HG03139 (cell line): ENCODE data around the gene KCNN2.

ENCODE experiments used
- ATAC-seq: cut with Tn5 transposase; IDR thresholded peaks from one replicate; pipeline ENCODE4 v1.9.1; 2021; ENCODE audit not compliant: unreplicated experiment

KCNN2 gene

DNA sequence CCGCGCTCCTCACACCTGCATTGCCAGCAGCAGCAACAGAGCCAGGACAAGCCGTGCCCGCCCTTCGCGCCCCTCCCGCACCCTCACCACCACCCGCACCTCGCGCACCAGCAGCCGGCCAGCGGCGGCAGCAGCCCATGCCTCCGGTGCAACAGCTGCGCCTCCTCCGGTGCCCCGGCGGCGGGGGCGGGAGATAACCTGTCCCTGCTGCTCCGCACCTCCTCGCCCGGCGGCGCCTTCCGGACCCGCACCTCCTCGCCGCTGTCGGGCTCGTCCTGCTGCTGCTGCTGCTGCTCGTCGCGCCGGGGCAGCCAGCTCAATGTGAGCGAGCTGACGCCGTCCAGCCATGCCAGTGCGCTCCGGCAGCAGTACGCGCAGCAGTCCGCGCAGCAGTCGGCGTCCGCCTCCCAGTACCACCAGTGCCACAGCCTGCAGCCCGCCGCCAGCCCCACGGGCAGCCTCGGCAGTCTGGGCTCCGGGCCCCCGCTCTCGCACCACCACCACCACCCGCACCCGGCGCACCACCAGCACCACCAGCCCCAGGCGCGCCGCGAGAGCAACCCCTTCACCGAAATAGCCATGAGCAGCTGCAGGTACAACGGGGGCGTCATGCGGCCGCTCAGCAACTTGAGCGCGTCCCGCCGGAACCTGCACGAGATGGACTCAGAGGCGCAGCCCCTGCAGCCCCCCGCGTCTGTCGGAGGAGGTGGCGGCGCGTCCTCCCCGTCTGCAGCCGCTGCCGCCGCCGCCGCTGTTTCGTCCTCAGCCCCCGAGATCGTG lies 517 bp downstream of the KCNN2 start:
- ATAC-seq: peak; percentile 20

- ATAC-seq: no peak
Observed at GRCh38 chr5:114362977-114363761, 1.3 kb downstream of the KCNN2 start.

- no peak for ATAC-seq
Observed at GRCh38 chr5:114363837-114364236, 2.0 kb downstream of the KCNN2 start.

DNA sequence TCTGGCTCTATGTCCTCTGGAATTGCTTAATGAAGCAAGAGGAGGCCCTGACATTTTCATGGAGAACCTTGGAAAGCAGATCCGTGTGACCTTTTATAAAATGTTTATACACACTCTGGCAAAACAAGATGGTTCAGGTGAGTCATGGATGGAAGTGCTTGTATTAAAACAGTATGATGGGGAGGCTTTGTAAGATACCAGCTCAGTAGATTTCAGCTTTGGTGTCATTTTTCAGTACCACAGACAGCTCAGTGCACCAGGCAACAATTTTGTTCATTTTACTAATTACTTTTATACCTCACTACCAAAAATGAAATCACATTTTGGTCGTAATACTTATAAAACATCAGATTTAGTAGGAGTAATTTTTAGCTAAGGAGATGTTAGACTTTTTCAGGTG lies 5.2 kb downstream of the KCNN2 start:
- no peak for ATAC-seq

DNA sequence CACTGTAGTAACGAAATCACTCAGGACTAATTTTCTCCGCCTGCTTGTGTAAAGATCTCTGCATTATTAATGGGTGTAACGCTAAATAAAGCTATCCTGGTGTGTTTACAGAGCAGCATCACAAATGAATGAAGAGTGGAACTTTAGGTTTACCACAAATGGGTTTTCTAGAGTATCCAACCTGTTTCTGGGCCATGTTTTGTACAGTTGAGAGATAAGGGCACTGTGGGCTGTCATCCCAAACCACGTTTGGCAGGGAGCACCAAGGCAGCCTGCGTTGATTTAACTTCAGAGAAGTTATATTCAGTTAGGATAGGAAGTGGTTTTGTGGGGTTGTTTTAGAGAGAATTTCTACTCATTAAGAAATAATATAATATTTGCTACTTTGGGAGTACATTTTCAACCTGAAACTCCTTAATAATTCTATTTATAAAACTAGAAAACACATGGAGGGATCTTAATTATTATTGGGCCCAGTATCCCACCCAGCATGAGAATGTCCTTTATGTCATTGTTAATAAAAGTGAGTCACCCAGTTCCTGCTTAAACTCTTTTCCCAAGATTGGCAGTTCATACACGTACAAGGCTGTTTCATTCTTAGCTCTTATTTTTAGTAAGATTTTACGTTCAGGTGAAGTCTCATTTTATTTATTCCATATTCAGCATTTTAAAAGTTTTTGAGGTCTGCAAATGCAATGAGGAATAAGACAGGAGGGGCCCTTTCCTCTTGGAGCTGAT lies 8.0 kb downstream of the KCNN2 start:
- no peak for ATAC-seq

GRCh38 chr5:114377050-114377844 lies 15.4 kb downstream of the KCNN2 start:
- no peak for ATAC-seq

- ATAC-seq: no peak
Observed at GRCh38 chr5:114377946-114378345, 16.1 kb downstream of the KCNN2 start.

- no peak for ATAC-seq
Observed at GRCh38 chr5:114380721-114381120, 18.9 kb downstream of the KCNN2 start.

- no peak for ATAC-seq
Observed at GRCh38 chr5:114387433-114387832, 25.6 kb downstream of the KCNN2 start.

GRCh38 chr5:114390431-114390830 lies 28.6 kb downstream of the KCNN2 start:
- ATAC-seq: no peak

- no peak for ATAC-seq
Observed at GRCh38 chr5:114391321-114391720, 29.5 kb downstream of the KCNN2 start.

DNA sequence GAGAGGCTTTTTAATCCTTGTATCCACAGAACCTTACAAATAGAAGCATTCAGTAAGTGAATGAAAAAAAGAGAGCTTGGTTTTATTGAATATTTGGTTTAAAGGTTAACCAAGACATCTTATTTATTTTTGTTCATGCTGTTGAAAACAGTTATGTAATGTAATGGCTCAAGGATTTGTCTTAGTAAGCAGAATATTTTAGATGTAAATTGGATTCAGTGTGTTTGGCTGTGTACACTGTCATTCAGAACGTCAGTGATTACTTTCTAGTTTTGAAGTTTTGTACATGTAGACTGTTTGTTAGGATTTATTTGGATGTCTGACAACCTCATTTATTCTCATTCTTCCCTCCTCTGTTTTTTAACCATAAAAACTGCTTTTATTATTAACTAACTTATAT lies 31.3 kb downstream of the KCNN2 start:
- no peak for ATAC-seq

DNA sequence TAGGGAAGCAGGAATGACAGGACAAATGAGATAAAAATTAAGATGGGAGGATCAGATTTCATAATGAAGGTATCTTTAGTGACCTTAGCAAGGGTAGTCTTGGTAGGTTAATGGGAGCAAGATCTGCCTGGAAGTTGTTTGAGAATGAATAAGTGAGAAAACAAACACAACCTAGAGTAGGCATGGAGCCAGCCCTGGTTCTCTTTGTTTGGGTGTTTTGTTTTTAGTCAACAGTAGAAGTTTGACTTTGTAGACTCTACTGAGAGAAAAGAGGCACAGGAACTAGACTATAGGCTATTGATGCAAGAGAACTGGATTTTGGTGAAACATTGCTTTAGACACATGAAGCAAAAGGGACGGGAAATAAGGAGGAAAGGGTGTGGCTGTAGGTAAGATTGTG lies 40.3 kb downstream of the KCNN2 start:
- no peak for ATAC-seq

DNA sequence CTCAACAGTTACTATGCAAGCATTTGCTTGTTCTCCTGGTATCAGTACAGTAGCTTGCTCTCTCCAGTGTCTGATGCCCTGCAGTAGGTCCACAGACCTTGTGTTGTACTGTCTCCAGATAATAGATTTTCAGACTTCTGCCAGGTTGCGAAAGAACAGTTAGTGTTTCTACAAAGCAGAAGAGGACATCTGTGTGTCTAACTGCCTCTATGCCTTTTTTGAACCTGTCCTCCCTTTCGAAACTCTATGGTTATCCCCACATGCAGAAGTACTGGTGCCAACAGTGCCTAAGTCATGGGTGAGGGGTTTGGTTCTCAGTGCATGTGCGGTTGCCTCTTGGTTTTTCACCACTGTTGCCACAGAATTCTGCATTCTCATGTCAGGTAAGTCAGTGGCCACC lies 45.9 kb downstream of the KCNN2 start:
- ATAC-seq: no peak

GRCh38 chr5:114408847-114409246 lies 47.0 kb downstream of the KCNN2 start:
- no peak for ATAC-seq

- no peak for ATAC-seq
Observed at GRCh38 chr5:114411380-114411931, 49.6 kb downstream of the KCNN2 start.

DNA sequence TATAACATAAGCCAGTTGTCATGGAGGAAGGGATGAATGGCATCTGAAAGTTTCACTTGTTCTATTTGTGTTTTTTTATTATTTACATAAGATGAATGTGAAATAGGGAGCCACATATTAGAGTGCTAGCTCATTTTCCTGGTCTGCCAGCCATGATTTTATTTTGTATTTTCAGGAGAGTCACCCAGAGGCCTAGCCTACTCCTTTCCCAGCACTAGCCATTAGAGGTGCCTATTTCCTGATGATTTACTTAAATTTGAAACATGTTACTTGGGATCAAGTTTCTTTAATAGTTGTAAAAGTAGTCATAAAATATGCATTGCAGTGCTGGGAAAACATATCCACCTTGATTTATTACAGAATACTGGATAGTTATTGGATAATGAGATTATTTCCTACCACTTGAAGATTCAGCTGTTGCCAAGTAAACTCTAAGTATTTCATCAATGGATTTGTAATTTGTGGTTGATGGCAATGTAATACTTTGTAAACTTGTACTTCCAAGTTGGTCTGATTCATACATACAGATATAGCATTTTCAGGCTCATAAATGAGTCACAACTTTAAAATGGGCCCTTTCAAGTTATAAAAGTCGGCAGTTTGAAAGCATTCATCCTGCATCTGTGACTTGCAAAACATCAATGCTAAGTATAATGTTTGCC lies 50.8 kb downstream of the KCNN2 start:
- ATAC-seq: no peak

GRCh38 chr5:114415760-114416159 lies 53.9 kb downstream of the KCNN2 start:
- ATAC-seq: no peak

- no peak for ATAC-seq
Observed at GRCh38 chr5:114416254-114416653, 54.4 kb downstream of the KCNN2 start.

- ATAC-seq: no peak
Observed at GRCh38 chr5:114417519-114417918, 55.6 kb downstream of the KCNN2 start.
